ENCODE results near the gene CCM2L.

The CCM2L gene

GRCh38 chr20:31996996-31997395 lies 13.2 kb upstream of the CCM2L start:
- H3K9ac ChIP-seq (ENCODE audit: insufficient read length, low read depth) = no peak overlapping the region
- TF ChIP-seq ZNF274 (IDR thresholded peaks at IDR 0.05; ENCODE audit: low read depth, low read length) (no peak), SUZ12 (IDR thresholded peaks at IDR 0.05; ENCODE audit: extremely low read depth, insufficient read depth, insufficient read length) (no peak), YY1 (IDR thresholded peaks at IDR 0.05; ENCODE audit: insufficient read depth, insufficient read length) (no peak)
- no peaks in the 10 kb centered on the region for H3K36me3 ChIP-seq (ENCODE audit: insufficient read depth, insufficient read length, low read length)
- no peak overlapping the region for H3K4me3 ChIP-seq (ENCODE audit: insufficient read length, low read depth)
- H3K4me1 ChIP-seq (ENCODE audit: insufficient read depth, insufficient read length) = peaks cover 1% of the 10 kb centered on the region
- H3K27me3 ChIP-seq (ENCODE audit: insufficient read depth, insufficient read length) = peaks cover 48% of the 10 kb centered on the region
- DNase-seq (ENCODE audit: low read depth, low spot score) = no peak
- no peaks in the 10 kb centered on the region for H3K9me3 ChIP-seq (ENCODE audit: insufficient read depth, low read length)

GRCh38 chr20:31998246-31998645 lies 12.0 kb upstream of the CCM2L start:
- no peak for TF ChIP-seq ZNF274 (IDR thresholded peaks at IDR 0.05; ENCODE audit: low read depth, low read length)
- no peak for TF ChIP-seq SUZ12 (IDR thresholded peaks at IDR 0.05; ENCODE audit: extremely low read depth, insufficient read depth, insufficient read length)
- no peak for TF ChIP-seq YY1 (IDR thresholded peaks at IDR 0.05; ENCODE audit: insufficient read depth, insufficient read length)
- DNase-seq (ENCODE audit: low read depth, low spot score) = no peak

GRCh38 chr20:32003325-32003724 lies 6.9 kb upstream of the CCM2L start:
- TF ChIP-seq SUZ12 (IDR thresholded peaks at IDR 0.05; ENCODE audit: extremely low read depth, insufficient read depth, insufficient read length) (no peak), YY1 (IDR thresholded peaks at IDR 0.05; ENCODE audit: insufficient read depth, insufficient read length) (no peak)
- peaks cover 4% of the 10 kb centered on the region for H3K4me1 ChIP-seq (ENCODE audit: insufficient read depth, insufficient read length)
- H3K9me3 ChIP-seq (ENCODE audit: insufficient read depth, low read length) = no peaks in the 10 kb centered on the region
- DNase-seq (ENCODE audit: low read depth, low spot score) = no peak
- no peaks in the 10 kb centered on the region for H3K36me3 ChIP-seq (ENCODE audit: insufficient read depth, insufficient read length, low read length)
- no peaks in the 10 kb centered on the region for H3K27me3 ChIP-seq (ENCODE audit: insufficient read depth, insufficient read length)
- no peak overlapping the region for H3K9ac ChIP-seq (ENCODE audit: insufficient read length, low read depth)
- no peak overlapping the region for H3K4me3 ChIP-seq (ENCODE audit: insufficient read length, low read depth)

More at GRCh38 chr20:31998246-31998645, 12.0 kb upstream of the CCM2L start:
- Histone ChIP-seq H3K27me3 (ENCODE audit: insufficient read depth, insufficient read length) (peaks cover 36% of the 10 kb centered on the region), H3K9me3 (ENCODE audit: insufficient read depth, low read length) (no peaks in the 10 kb centered on the region), H3K36me3 (ENCODE audit: insufficient read depth, insufficient read length, low read length) (no peaks in the 10 kb centered on the region), H3K4me1 (ENCODE audit: insufficient read depth, insufficient read length) (peaks cover 4% of the 10 kb centered on the region), H3K4me3 (ENCODE audit: insufficient read length, low read depth) (no peak overlapping the region), H3K9ac (ENCODE audit: insufficient read length, low read depth) (no peak overlapping the region)

DNA sequence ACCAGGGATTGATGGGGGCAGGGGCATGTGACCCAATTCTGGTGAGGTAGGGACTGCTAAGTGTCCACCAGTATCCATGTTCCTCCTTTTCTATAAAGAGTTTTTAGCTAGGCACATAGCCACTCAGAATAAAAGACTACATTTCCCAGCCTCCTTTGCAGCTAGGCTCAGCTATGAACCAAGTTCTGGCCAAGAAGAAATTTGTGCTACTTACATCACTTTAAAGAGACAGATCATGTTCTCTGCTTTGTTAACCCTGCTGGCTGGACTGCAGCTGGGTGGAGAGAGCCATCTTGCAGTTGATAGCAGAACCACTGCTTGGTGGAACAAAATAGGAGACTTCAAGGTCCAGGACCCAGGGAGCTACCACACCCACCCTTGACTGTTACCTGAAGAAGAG lies 5.3 kb upstream of the CCM2L start:
- H3K4me1 ChIP-seq (ENCODE audit: insufficient read depth, insufficient read length) = peaks cover 2% of the 10 kb centered on the region
- DNase-seq (ENCODE audit: low read depth, low spot score) = no peak
- no peaks in the 10 kb centered on the region for H3K27me3 ChIP-seq (ENCODE audit: insufficient read depth, insufficient read length)
- no peak overlapping the region for H3K9ac ChIP-seq (ENCODE audit: insufficient read length, low read depth)
- H3K36me3 ChIP-seq (ENCODE audit: insufficient read depth, insufficient read length, low read length) = no peaks in the 10 kb centered on the region
- TF ChIP-seq YY1 (IDR thresholded peaks at IDR 0.05; ENCODE audit: insufficient read depth, insufficient read length) (no peak), ZNF274 (IDR thresholded peaks at IDR 0.05; ENCODE audit: low read depth, low read length) (no peak), SUZ12 (IDR thresholded peaks at IDR 0.05; ENCODE audit: extremely low read depth, insufficient read depth, insufficient read length) (no peak)
- no peaks in the 10 kb centered on the region for H3K9me3 ChIP-seq (ENCODE audit: insufficient read depth, low read length)
- H3K4me3 ChIP-seq (ENCODE audit: insufficient read length, low read depth) = no peak overlapping the region

GRCh38 chr20:32006053-32006452 lies 4.2 kb upstream of the CCM2L start:
- Histone ChIP-seq H3K36me3 (ENCODE audit: insufficient read depth, insufficient read length, low read length) (no peaks in the 10 kb centered on the region), H3K27me3 (ENCODE audit: insufficient read depth, insufficient read length) (no peaks in the 10 kb centered on the region), H3K4me1 (ENCODE audit: insufficient read depth, insufficient read length) (peaks cover 6% of the 10 kb centered on the region), H3K9ac (ENCODE audit: insufficient read length, low read depth) (no peak overlapping the region), H3K9me3 (ENCODE audit: insufficient read depth, low read length) (no peaks in the 10 kb centered on the region), H3K4me3 (ENCODE audit: insufficient read length, low read depth) (no peak overlapping the region)
- no peak for DNase-seq (ENCODE audit: low read depth, low spot score)
- TF ChIP-seq YY1 (IDR thresholded peaks at IDR 0.05; ENCODE audit: insufficient read depth, insufficient read length) = no peak
- TF ChIP-seq SUZ12 (IDR thresholded peaks at IDR 0.05; ENCODE audit: extremely low read depth, insufficient read depth, insufficient read length) = no peak
- no peak for TF ChIP-seq ZNF274 (IDR thresholded peaks at IDR 0.05; ENCODE audit: low read depth, low read length)

GRCh38 chr20:32006841-32007786 lies 3.1 kb upstream of the CCM2L start:
- no peak for DNase-seq (ENCODE audit: low read depth, low spot score)
- Histone ChIP-seq H3K9ac (ENCODE audit: insufficient read length, low read depth) (no peak overlapping the region), H3K4me1 (ENCODE audit: insufficient read depth, insufficient read length) (peaks cover 6% of the 10 kb centered on the region), H3K27me3 (ENCODE audit: insufficient read depth, insufficient read length) (no peaks in the 10 kb centered on the region), H3K4me3 (ENCODE audit: insufficient read length, low read depth) (no peak overlapping the region), H3K36me3 (ENCODE audit: insufficient read depth, insufficient read length, low read length) (no peaks in the 10 kb centered on the region), H3K9me3 (ENCODE audit: insufficient read depth, low read length) (no peaks in the 10 kb centered on the region)
- TF ChIP-seq SUZ12 (IDR thresholded peaks at IDR 0.05; ENCODE audit: extremely low read depth, insufficient read depth, insufficient read length) (no peak), YY1 (IDR thresholded peaks at IDR 0.05; ENCODE audit: insufficient read depth, insufficient read length) (no peak), ZNF274 (IDR thresholded peaks at IDR 0.05; ENCODE audit: low read depth, low read length) (no peak)

GRCh38 chr20:32007787-32008616 lies 2.2 kb upstream of the CCM2L start:
- TF ChIP-seq SUZ12 (IDR thresholded peaks at IDR 0.05; ENCODE audit: extremely low read depth, insufficient read depth, insufficient read length) (no peak), ZNF274 (IDR thresholded peaks at IDR 0.05; ENCODE audit: low read depth, low read length) (no peak), YY1 (IDR thresholded peaks at IDR 0.05; ENCODE audit: insufficient read depth, insufficient read length) (no peak)
- H3K27me3 ChIP-seq (ENCODE audit: insufficient read depth, insufficient read length) = no peaks in the 10 kb centered on the region
- H3K36me3 ChIP-seq (ENCODE audit: insufficient read depth, insufficient read length, low read length) = no peaks in the 10 kb centered on the region
- H3K9ac ChIP-seq (ENCODE audit: insufficient read length, low read depth) = no peak overlapping the region
- no peak overlapping the region for H3K4me3 ChIP-seq (ENCODE audit: insufficient read length, low read depth)
- no peak for DNase-seq (ENCODE audit: low read depth, low spot score)
- H3K9me3 ChIP-seq (ENCODE audit: insufficient read depth, low read length) = no peaks in the 10 kb centered on the region
- H3K4me1 ChIP-seq (ENCODE audit: insufficient read depth, insufficient read length) = peaks cover 6% of the 10 kb centered on the region

Measured in NT2/D1 (cell line).